IgD-negative memory B cell (primary cell): ENCODE data around the gene EYS. TPM values are rescaled to one million over a fixed set of nuclear protein-coding genes. Genes with fewer than 3 reads are reported as not detected.
"Not testable (repeated sequence)": the region's sequence is repeated elsewhere in the genome, so short reads cannot be mapped to it uniquely, and the experiment has no call there.

ENCODE experiments used
- H3K27ac Mint-ChIP-seq, 3 donors: one replicate each; pipeline ENCODE4 v1.8.0; 2020 to 2022; ENCODE audit warnings: mild to moderate bottlenecking in 3 of 3, mixed read lengths in 3 of 3, moderate library complexity in 1 of 3
- H3K27me3 Mint-ChIP-seq: one replicate; pipeline ENCODE4 v1.8.0; 2021; ENCODE audit warnings: mixed read lengths
- H3K36me3 Mint-ChIP-seq: one replicate; pipeline ENCODE4 v1.8.0; 2020; ENCODE audit warnings: mild to moderate bottlenecking, mixed read lengths
- H3K4me1 Mint-ChIP-seq, 3 donors: one replicate each; pipeline ENCODE4 v1.8.0; 2020 to 2022; ENCODE audit warnings: mixed read lengths in 3 of 3, mild to moderate bottlenecking in 1 of 3
- H3K4me3 Mint-ChIP-seq, 4 donors: one replicate each; pipeline ENCODE4 v1.8.0; 2020 to 2022; ENCODE audit warnings: mild to moderate bottlenecking in 4 of 4, mixed read lengths in 4 of 4, moderate library complexity in 3 of 4
- H3K9me3 Mint-ChIP-seq, 3 donors: one replicate each; pipeline ENCODE4 v1.8.0; 2020 to 2021; ENCODE audit warnings: mixed read lengths in 3 of 3, mild to moderate bottlenecking in 1 of 3
- polyA plus RNA-seq: library from polyadenylated mRNA; unstranded; fragments of 300-500 nt; fragmentation: Illumina TruSeq; gene quantifications from one replicate; pipeline ENCODE4 v1.2.3, GENCODE V29; 2021

The EYS gene
- polyA plus RNA-seq, 1 donor from 2014 or later = 0.04 TPM

DNA sequence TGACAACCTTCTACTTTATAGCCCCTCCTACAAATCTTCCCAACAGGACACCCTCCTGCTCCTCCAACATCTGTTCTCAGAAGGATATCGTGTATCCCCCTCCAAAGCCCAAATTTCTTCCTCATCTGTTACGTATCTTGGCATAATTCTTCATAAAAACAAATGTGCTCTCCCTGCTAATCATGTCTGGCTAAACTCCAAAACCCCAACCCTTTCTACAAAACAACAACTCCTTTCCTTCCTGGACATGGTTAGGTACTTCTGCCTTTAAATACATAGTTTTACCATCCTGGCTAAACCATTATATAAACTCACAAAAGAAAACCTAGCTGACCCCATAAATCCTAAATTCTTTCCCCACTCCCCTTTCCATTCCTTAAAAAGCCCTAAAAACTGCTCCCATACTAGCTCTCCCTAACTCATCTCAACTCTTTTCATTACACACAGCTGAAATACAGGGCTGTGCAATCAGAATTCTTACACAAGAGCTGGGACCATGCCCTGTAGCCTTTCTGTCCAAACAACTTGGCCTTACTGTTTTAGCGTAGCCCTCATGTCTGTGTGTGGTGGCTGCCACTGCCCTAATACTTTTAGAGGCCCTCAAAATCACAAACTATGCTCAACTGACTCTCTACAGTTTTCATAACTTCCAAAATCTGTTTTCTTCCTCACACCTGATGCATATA is 1753.5 kb downstream of the EYS start:
- not testable (repeated sequence) for H3K9me3 Mint-ChIP-seq, H3K4me3 Mint-ChIP-seq, H3K4me1 Mint-ChIP-seq, H3K27me3 Mint-ChIP-seq, H3K27ac Mint-ChIP-seq, H3K36me3 Mint-ChIP-seq

DNA sequence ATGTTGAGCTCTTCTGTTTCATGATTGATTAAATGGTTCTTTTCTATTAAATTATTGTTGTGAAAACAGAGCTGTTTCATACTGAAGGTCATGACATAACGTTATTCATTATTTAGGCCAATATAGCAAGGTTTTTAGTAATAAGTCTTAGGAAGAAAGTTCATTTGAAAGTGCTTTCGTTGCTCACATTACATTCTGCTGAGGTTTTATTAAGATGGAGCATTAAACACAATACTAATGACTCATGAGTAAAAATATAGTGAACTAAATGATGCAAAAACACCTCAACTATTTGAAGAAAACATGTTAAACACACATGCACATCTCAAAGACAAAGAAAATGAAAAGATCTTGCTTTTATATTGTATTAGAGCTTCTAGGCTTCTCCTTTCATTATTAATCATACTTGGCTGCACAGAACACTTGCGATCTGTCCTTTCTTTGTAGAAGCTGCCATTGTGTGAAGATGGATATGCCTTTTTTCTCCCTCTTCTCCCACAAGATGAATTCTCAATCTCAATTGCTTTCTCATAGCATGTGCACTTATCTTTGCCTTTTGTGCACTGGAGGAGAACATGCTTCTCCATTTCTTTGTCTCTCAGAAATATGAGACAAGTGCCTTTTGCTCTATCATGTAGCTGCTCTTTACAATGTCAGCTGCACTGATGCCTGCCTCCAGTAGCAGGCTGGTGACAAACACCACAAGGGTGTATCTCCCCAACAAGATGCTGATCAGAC is 1759.1 kb downstream of the EYS start:
- H3K4me3 Mint-ChIP-seq = no peak overlapping the region
- no peak overlapping the region for H3K27ac Mint-ChIP-seq
- no peaks in the 10 kb centered on the region for H3K27me3 Mint-ChIP-seq
- H3K9me3 Mint-ChIP-seq = peaks cover 0 to 3% (median 2%) of the 10 kb centered on the region in 3 donors
- H3K36me3 Mint-ChIP-seq = no peaks in the 10 kb centered on the region
- no peaks in the 10 kb centered on the region for H3K4me1 Mint-ChIP-seq

DNA sequence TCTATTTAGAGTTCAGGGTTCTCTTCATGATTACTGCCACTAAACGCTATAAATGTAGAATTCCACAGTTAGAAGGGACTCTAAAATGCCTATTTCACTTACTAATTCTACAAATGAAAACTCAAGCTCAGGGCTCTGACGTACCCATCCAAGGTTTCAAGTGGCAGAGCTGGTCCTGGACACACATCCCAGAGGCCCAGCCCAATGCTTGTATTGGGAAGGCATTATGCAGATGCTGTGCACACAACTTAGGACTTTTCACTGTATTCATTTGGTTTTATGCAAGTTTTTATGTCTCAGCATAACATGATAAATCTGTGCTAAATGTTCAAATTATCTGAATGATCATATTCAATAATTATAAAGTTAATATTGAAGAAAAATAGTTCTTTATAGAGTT is 1761.0 kb downstream of the EYS start:
- Mint-ChIP-seq H3K27me3 (no peaks in the 10 kb centered on the region), H3K9me3 (peaks cover 0 to 3% (median 2%) of the 10 kb centered on the region in 3 donors), H3K4me1 (no peaks in the 10 kb centered on the region)

DNA sequence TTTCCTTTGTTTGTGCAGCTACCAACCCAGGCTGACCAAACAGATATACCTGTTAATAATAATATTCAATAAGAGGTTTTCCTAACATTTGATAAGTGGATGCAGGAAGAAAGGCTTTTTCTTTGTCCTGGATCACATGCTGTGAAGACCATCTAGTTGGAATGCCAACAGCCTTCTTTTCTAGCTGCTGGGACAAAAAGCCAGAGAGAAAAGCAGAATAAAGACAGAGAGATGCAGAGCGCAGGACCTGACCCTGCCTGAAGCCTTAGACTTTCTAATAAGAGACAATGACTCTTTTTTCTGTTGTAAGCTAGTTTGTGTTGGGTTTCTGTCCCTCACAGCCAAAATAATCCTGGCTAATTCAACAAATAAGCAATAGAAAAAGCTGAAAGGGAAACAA is 1763.2 kb downstream of the EYS start:
- H3K27ac Mint-ChIP-seq = no peak overlapping the region
- no peak overlapping the region for H3K4me3 Mint-ChIP-seq
- no peaks in the 10 kb centered on the region for H3K36me3 Mint-ChIP-seq
- peaks cover 0 to 3% (median 2%) of the 10 kb centered on the region in 3 donors for H3K9me3 Mint-ChIP-seq
- no peaks in the 10 kb centered on the region for H3K27me3 Mint-ChIP-seq
- no peaks in the 10 kb centered on the region for H3K4me1 Mint-ChIP-seq

More for the DNA sequence above, 1761.0 kb downstream of the EYS start:
- H3K27ac Mint-ChIP-seq = no peak overlapping the region
- H3K4me3 Mint-ChIP-seq = no peak overlapping the region
- H3K36me3 Mint-ChIP-seq = no peaks in the 10 kb centered on the region

DNA sequence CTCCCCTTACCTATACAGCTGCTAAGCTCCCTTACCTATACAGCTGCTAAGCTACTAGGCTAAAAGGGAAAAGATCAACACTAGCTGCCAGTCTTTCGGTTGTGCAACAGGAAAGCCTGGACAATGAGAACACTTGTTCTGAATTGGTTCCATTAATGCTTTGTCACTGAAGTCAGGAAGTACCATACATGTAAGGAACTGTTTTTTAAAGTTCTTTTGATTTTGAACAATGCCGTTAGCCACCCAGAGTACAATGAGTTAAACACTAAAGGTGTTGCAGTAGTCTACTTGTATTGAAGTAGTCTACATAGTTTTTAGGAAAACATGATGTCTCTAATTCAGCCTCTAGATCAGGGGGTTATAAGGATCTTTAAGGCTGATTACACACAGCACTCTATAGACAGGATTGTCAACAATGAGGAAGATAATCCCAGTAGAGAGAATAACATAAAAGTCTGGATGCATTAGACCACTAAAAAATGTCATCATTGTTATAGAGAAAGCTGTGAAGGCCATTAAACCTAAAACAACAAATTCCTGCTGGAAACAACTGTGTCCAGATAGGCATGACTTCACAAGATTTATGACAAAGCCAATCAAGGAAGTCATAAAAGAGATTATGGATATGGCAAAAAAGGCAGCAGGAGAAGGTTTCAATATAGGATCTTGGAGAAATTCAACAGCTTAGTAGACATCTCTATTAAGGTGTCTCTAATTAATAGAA is 1765.1 kb downstream of the EYS start:
- Mint-ChIP-seq H3K4me1 (no peaks in the 10 kb centered on the region), H3K9me3 (peaks cover 0 to 3% (median 2%) of the 10 kb centered on the region in 3 donors), H3K4me3 (no peak overlapping the region), H3K27ac (no peak overlapping the region), H3K27me3 (no peaks in the 10 kb centered on the region), H3K36me3 (no peaks in the 10 kb centered on the region)

DNA sequence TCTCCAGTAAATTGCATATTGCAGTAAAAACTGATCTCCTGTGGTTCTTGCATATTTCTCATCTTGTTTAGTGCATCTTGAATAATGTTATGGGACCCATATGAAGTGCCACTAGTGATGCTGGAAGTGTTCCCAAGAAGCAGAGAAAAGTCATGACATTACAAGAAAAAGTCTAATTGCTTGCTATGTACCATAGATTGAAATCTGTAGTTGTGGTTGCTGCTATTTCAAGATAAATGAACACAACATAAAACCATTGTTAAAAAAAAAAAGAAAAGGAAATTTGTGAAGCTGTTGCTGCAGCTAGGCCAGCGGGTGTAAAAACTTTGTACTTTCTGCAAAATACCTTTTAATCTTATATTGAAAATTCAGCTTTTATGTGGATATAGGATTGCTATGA is 1767.0 kb downstream of the EYS start:
- Mint-ChIP-seq H3K27ac (no peak overlapping the region), H3K4me3 (no peak overlapping the region), H3K4me1 (no peaks in the 10 kb centered on the region), H3K36me3 (no peaks in the 10 kb centered on the region), H3K9me3 (peaks cover 0 to 2% (median 1%) of the 10 kb centered on the region in 3 donors), H3K27me3 (no peaks in the 10 kb centered on the region)

DNA sequence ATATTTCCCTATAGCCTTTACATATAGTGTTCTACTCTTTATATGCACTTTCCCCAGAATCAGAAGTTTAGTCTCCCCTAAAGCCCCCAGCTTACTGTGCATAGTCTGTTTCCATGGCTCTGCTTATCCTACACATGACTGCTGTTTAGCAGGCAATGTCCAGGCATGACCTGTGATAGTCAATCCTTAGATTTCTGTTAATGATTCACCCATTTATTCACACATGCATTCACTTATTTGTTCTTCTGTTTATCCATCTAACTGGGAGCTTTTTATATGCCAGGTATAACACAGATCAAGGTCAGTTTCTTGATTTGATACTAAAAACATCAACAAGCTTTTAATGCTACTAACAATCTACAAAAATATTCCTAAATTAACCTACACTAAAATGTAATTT is 1770.6 kb downstream of the EYS start:
- H3K9me3 Mint-ChIP-seq = peaks cover 0 to 2% (median 0%) of the 10 kb centered on the region in 3 donors
- no peaks in the 10 kb centered on the region for H3K36me3 Mint-ChIP-seq
- H3K27me3 Mint-ChIP-seq = no peaks in the 10 kb centered on the region
- no peaks in the 10 kb centered on the region for H3K4me1 Mint-ChIP-seq
- no peak overlapping the region for H3K4me3 Mint-ChIP-seq
- H3K27ac Mint-ChIP-seq = no peak overlapping the region

DNA sequence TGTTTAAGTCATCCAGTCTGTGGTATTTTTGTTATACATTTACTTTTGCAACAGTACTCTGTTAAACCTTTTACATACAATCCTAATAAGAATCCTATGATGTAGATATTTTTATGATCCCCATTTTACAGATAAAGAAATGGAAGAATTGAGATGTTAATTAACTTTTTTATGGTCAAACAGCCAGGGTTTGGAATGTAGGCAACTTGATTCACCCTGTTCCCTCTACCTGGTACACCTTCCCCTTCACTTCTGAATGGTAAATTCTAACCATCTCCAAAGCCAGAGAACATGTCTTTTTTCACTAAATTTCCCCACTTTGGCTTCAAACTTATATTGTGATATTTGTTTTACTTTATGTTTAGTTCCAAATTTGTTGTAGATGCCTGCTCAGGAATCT is 1771.3 kb downstream of the EYS start:
- Mint-ChIP-seq H3K4me3 (no peak overlapping the region), H3K27me3 (no peaks in the 10 kb centered on the region), H3K27ac (no peak overlapping the region), H3K36me3 (no peaks in the 10 kb centered on the region), H3K9me3 (peaks cover 0 to 2% (median 0%) of the 10 kb centered on the region in 3 donors), H3K4me1 (no peaks in the 10 kb centered on the region)

DNA sequence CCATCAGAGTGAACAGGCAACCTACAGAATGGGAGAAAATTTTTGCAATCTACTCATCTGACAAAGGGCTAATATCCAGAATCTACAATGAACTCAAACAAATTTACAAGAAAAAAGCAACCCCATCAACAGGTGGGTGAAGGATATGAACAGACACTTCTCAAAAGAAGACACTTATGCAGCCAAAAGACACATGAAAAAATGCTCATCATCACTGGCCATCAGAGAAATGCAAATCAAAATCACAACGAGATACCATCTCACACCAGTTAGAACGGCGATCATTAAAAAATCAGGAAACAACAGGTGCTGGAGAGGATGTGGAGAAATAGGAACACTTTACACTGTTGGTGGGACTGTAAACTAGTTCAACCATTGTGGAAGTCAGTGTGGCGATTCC is 1773.1 kb downstream of the EYS start:
- H3K9me3 Mint-ChIP-seq, H3K36me3 Mint-ChIP-seq, H3K27ac Mint-ChIP-seq, H3K4me3 Mint-ChIP-seq, H3K27me3 Mint-ChIP-seq, H3K4me1 Mint-ChIP-seq: not testable (repeated sequence)

DNA sequence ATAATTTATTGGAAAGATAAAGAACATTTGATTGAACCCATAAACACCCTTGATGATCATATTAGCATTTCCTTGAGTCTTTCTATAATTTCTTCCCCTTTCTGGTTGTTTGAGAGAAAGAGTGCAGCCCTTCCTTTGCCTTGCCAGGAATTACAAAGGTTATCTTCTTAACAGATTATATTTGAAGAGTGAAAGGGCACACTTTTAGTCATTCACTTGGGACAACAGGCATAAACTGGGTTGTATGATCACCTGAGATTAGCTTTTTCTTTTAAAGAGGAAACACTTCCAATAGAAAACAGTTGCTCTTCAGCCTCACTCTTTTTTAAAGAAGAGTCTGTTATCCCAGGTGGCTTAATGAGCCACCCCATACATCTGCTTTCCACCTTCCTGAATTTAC is 1776.2 kb downstream of the EYS start:
- H3K4me3 Mint-ChIP-seq = no peak overlapping the region
- H3K27ac Mint-ChIP-seq = no peak overlapping the region
- H3K27me3 Mint-ChIP-seq = peaks cover 1% of the 10 kb centered on the region
- H3K9me3 Mint-ChIP-seq = peaks cover 0 to 2% (median 0%) of the 10 kb centered on the region in 3 donors
- no peaks in the 10 kb centered on the region for H3K4me1 Mint-ChIP-seq
- no peaks in the 10 kb centered on the region for H3K36me3 Mint-ChIP-seq

DNA sequence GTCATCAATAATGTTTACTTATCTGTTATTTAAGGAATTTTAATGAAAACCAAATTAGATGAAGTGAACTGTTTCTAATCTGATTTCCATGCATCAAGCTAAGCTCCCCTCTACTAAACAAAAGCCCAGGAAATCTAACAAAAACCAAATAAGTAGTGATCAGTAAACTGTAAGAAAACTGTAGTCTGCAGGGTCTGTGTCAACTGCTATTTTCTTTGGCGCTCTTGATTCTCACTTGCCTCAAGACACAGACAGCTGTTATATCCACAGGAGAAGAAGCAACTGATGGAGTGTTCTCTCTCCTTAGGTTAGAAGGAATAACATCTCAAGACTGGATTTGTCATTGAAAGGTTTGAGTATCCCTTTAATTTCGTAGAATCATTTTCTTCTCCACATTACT is 1777.9 kb downstream of the EYS start:
- Mint-ChIP-seq H3K36me3 (no peaks in the 10 kb centered on the region), H3K27ac (no peak overlapping the region)

DNA sequence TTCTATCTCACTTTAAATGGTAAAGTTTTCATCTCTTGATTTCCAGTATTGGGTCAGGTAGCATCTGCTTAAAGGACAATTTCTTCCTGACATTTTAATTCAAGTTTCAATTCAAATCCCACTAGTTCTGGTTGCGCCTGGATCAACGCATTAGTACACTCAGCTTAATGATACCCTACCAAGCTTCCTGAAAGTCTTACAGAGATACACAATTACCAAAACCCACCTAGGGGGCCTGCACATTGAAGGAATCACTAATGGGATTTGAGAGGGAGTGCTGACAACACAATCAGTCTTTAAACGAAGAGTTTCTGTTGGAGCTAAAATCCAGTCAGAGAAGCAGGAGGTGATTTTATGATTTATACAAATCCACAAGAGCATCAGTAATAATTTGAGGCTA is 1778.4 kb downstream of the EYS start:
- H3K36me3 Mint-ChIP-seq = no peaks in the 10 kb centered on the region
- no peaks in the 10 kb centered on the region for H3K9me3 Mint-ChIP-seq
- no peak overlapping the region for H3K27ac Mint-ChIP-seq
- peaks cover 1% of the 10 kb centered on the region for H3K27me3 Mint-ChIP-seq
- no peak overlapping the region for H3K4me3 Mint-ChIP-seq
- no peaks in the 10 kb centered on the region for H3K4me1 Mint-ChIP-seq

More for the DNA sequence above, 1777.9 kb downstream of the EYS start:
- H3K27me3 Mint-ChIP-seq = peaks cover 1% of the 10 kb centered on the region
- H3K4me1 Mint-ChIP-seq = no peaks in the 10 kb centered on the region
- no peak overlapping the region for H3K4me3 Mint-ChIP-seq
- no peaks in the 10 kb centered on the region for H3K9me3 Mint-ChIP-seq

DNA sequence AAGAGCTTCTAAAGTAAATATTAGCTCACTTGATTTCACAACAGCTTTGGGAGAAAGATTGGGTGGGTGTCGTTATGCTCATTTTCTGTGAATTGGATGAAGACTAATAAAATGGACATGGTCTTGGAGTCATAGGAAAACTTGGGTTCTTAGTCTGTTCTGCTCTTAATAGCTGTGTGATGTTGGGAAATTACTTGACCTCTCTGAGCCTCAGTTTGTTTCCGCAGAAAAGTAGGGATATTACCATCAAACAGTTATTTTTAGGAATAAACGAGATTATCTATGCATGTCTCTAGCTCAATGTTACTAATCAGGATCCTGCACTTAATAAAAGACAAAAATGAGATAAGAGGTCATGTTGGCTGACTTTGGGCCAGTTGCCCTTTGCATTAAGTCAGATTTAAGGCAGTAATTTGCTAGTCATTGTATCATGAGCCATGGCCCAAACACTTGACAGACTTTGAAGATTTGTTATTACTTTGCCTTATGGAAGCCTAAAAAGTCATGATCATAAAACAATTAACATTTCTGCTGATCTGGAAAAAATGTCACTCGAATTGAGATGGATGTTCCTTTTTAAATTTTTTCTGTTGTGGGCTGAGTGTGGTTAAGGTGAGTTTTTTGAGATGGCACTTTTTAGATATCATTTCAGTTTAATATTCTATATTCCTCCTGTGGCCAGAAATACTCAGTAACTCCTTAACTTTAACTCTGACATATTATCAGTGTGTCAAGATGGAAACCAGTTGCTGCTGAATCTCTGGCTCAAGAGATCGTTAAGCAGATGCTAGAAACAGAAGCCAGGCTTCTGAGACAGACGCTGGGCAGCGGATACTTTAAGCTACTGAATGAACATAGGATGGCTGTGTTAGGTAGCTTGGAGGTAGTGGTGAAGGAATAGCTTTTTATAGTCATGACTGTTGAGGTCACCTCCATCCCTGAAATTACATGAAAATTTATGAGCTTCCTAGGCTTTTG is 1779.8 kb downstream of the EYS start:
- H3K27ac Mint-ChIP-seq = no peak overlapping the region
- H3K4me1 Mint-ChIP-seq = no peaks in the 10 kb centered on the region
- H3K27me3 Mint-ChIP-seq = peaks cover 1% of the 10 kb centered on the region
- H3K36me3 Mint-ChIP-seq = no peaks in the 10 kb centered on the region
- H3K4me3 Mint-ChIP-seq = no peak overlapping the region
- no peaks in the 10 kb centered on the region for H3K9me3 Mint-ChIP-seq

DNA sequence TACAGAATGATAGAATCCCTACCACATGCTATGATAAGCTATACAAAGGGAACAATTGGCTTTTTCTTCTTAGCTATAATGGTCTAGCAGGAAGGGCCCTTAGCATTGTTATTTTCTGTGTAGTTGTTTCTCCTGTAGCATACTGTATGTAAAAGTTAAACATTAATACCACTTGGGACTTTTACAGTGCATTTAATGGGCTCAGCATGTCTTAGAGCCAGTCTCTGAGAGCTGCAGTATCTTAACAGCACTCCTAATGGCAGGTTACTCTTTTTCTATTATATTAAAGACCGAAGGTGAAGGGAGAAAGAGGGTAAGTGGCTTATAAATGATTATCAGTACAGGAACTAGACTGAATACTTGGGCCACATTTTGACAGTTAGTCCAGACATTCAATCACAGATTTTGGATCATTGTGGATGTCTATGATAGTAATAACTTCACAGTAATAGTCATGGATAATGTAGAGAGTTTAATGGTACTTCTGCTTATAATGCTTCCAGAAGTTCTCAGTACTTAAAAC is 1780.7 kb downstream of the EYS start:
- Mint-ChIP-seq H3K27me3 (peaks cover 1% of the 10 kb centered on the region), H3K27ac (no peak overlapping the region), H3K9me3 (no peaks in the 10 kb centered on the region), H3K36me3 (no peaks in the 10 kb centered on the region), H3K4me1 (no peaks in the 10 kb centered on the region), H3K4me3 (no peak overlapping the region)
